Gastrocnemius medialis (tissue), 4 donors: ENCODE data around the gene PSAPL1. TPM values are rescaled to one million over a fixed set of nuclear protein-coding genes. Genes with fewer than 3 reads are reported as not detected.

Experiments
- ATAC-seq, 2 donors: fragments of 150-250 bp; one replicate each; pipeline ENCODE4 v1.9.1; 2016
- DNase-seq, 2 donors: peaks; one replicate each; pipeline ENCODE4 v3.0.0-alpha.2; 2019
- H3K27ac ChIP-seq, 4 donors: fragments of 200-600 bp; sonication (generic); 1 replicate in 1 of 4; 2 replicates in 3 of 4; pipeline ENCODE4 v1.5.1; 2016 to 2018; ENCODE audit warnings: mild to moderate bottlenecking in 2 of 4, moderate library complexity in 1 of 4
- H3K27me3 ChIP-seq, 3 donors: fragments of 200-600 bp; sonication (generic) in 2 of 3; 1 replicate in 1 of 3; 2 replicates in 2 of 3; pipeline versions ENCODE4 v1.5.1 to v1.6.0; 2016 to 2019; ENCODE audit warnings: mild to moderate bottlenecking in 1 of 3, moderate library complexity in 1 of 3
- H3K36me3 ChIP-seq, 2 donors: fragments of 200-600 bp; sonication (generic) in 1 of 2; one replicate each; pipeline ENCODE4 v1.5.1; 2017 to 2018
- H3K4me1 ChIP-seq, 2 donors: fragments of 200-600 bp; sonication (generic) in 1 of 2; one replicate each; pipeline ENCODE4 v1.5.1; 2016 to 2017; ENCODE audit warnings: mild to moderate bottlenecking in 2 of 2
- H3K4me3 ChIP-seq, 4 donors: fragments of 200-600 bp; sonication (generic) in 3 of 4; 1 replicate in 1 of 4; 2 replicates in 3 of 4; pipeline ENCODE4 v1.5.1; 2016 to 2019; ENCODE audit warnings: mild to moderate bottlenecking in 2 of 4
- H3K9me3 ChIP-seq, 3 donors: fragments of 200-600 bp; sonication (generic) in 2 of 3; 1 replicate in 1 of 3; 2 replicates in 2 of 3; pipeline ENCODE4 v1.5.1; 2016 to 2019
- POLR2A ChIP-seq, 2 donors: fragments of 450-650 bp; IDR thresholded peaks; one replicate each; pipeline ENCODE4 v1.6.1; 2017; ENCODE audit warnings: antibody characterized with exemption in 2 of 2, mild to moderate bottlenecking in 2 of 2, moderate library complexity in 2 of 2
- in situ Hi-C, 4 donors: fragments of 200-750 bp; cut with MboI; loops; one replicate each; pipeline versions ENCODE4 v1.15.0 to v1.8.0; 2017; ENCODE audit warnings: low sequenced_read_pairs in 4 of 4
- intact Hi-C: fragments of 100-400 bp; cut with DNase I; formaldehyde crosslinking; loops from one replicate; pipeline ENCODE4 v1.15.1; 2023; ENCODE audit warnings: low total_unique reads
- total RNA-seq, 4 donors: library from RNA; depleted of rRNA; stranded (reverse); fragments of >200 nt; gene quantifications; one replicate each; pipeline versions ENCODE4 v1.1.0 to v1.2.3, GENCODE V29; 2016
- TF ChIP-seq, protein P1 (sequence below), 5 experiments: fragments of 450-650 bp in 3 of 5; fragments of 200-600 bp in 2 of 5; sonication (generic) in 2 of 5; IDR thresholded peaks in 4 of 5; conservative IDR thresholded peaks in 1 of 5; 1 replicate in 4 of 5; 2 replicates in 1 of 5; pipeline ENCODE4 v1.5.1; 2016 to 2019; ENCODE audit warnings: antibody characterized with exemption in 5 of 5, mild to moderate bottlenecking in 3 of 5, moderate library complexity in 3 of 5

The PSAPL1 gene
- total RNA-seq, 4 donors from 2014 or later, result not detected

DNA sequence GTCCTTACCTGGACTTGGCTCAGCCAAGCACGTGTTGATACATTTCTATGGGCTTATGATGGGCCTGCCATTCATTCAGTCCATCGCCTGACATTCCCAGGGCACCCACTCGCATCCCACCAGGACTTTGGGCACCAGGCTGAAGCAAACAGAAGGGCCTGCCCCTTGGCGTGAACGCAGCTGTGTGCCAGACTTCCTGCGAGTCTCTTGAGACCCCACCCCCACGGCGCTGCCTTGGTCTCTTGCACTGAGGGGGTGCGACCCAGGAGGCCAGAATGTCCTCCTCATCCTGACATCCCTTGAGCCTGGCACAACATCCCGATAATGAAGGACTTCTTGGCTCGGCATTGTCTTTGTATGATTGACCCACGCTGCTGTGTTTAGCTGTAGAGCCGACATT is 1.5 kb upstream of the PSAPL1 start:
- DNase-seq, result no peak
- intact Hi-C loops (no loop called here), in situ Hi-C loops (no loop called here)
- H3K4me1 ChIP-seq, result no peaks in the 10 kb centered on the region
- H3K27me3 ChIP-seq, result no peaks in the 10 kb centered on the region
- H3K4me3 ChIP-seq, result no peak overlapping the region
- H3K36me3 ChIP-seq, result no peaks in the 10 kb centered on the region
- no peak for TF ChIP-seq POLR2A (IDR thresholded peaks at IDR 0.05)
- TF ChIP-seq, protein P1, sequence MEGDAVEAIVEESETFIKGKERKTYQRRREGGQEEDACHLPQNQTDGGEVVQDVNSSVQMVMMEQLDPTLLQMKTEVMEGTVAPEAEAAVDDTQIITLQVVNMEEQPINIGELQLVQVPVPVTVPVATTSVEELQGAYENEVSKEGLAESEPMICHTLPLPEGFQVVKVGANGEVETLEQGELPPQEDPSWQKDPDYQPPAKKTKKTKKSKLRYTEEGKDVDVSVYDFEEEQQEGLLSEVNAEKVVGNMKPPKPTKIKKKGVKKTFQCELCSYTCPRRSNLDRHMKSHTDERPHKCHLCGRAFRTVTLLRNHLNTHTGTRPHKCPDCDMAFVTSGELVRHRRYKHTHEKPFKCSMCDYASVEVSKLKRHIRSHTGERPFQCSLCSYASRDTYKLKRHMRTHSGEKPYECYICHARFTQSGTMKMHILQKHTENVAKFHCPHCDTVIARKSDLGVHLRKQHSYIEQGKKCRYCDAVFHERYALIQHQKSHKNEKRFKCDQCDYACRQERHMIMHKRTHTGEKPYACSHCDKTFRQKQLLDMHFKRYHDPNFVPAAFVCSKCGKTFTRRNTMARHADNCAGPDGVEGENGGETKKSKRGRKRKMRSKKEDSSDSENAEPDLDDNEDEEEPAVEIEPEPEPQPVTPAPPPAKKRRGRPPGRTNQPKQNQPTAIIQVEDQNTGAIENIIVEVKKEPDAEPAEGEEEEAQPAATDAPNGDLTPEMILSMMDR (IDR thresholded peaks at IDR 0.05 in 4 of 5, conservative IDR thresholded peaks at IDR 0.05 in 1 of 5), result no peak
- no peak overlapping the region for H3K27ac ChIP-seq
- no peaks in the 10 kb centered on the region for H3K9me3 ChIP-seq
- ATAC-seq, result no peak

DNA sequence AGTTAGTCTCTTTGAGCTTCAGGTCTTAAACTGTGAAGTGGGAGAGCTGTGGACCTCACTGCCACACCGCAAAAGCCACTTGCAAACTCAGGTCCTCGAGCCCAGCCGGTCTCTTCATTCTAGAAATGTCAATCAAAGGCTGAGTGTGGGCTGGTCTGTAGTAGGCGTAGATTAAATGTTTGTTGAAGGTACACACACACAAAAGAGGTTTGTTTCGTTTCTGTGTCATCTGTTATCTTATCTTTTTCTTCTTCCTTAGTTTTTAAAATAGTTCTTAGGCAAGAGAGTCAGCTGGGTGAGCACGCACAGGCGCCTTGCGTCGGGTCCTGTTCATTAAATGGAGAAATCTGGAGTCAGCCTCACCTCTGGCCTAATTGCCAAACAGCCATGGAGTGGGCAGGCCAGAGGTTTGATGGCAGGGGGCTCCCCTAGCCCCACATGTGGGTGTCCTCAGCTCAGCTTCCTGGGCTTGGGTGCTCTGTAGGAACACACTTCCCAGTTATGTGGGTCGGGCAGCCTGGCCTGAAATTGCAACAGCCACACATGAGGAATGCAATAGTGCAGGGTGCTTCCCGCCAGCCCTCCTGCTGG is 836 bp upstream of the PSAPL1 start:
- intact Hi-C loops, result no loop called here
- in situ Hi-C loops, result no loop called here
- Histone ChIP-seq H3K4me1 (no peaks in the 10 kb centered on the region), H3K27ac (no peak overlapping the region), H3K4me3 (no peak overlapping the region), H3K27me3 (no peaks in the 10 kb centered on the region), H3K36me3 (no peaks in the 10 kb centered on the region), H3K9me3 (no peaks in the 10 kb centered on the region)
- DNase-seq, result no peak
- ATAC-seq, result no peak
- TF ChIP-seq, protein P1 (IDR thresholded peaks at IDR 0.05 in 4 of 5, conservative IDR thresholded peaks at IDR 0.05 in 1 of 5), result no peak
- TF ChIP-seq POLR2A (IDR thresholded peaks at IDR 0.05), result no peak

DNA sequence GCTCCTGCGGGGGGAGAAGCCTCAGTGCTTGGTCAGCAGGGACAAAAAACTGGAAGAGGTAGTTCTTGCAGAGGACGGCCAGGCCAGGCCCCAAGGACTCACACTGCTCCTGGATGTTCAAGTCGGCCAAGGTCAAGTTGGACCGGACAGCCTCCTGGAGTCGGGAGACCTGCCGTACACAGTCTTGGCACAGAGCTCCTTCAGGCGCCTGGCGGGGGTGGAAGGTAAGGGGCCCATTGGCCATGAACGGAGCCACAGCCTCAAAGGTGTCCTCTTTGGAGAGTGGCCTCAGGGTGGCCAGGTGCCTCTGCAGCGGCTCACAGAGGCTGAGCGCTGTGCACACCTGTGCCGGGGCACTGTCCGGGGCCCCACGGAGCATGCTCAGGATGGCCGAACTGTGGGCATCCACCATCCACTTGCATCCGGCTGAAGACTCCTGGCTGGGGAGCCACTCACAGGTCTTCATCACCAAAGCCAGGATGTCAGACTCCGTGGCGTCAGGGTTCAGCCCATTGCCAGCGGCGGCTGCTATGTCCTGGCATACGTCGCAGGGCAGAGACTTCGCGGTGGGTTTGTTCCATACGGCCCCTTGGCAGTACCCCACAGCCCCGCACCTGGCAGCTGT is 477 bp downstream of the PSAPL1 start:
- Histone ChIP-seq H3K36me3 (no peaks in the 10 kb centered on the region), H3K9me3 (no peaks in the 10 kb centered on the region), H3K27ac (no peak overlapping the region), H3K4me3 (no peak overlapping the region), H3K4me1 (no peaks in the 10 kb centered on the region), H3K27me3 (no peaks in the 10 kb centered on the region)
- intact Hi-C loops, result no loop called here
- TF ChIP-seq POLR2A (IDR thresholded peaks at IDR 0.05), result no peak
- TF ChIP-seq, protein P1 (IDR thresholded peaks at IDR 0.05 in 4 of 5, conservative IDR thresholded peaks at IDR 0.05 in 1 of 5), result no peak
- in situ Hi-C loops, result no loop called here
- DNase-seq, result no peak
- ATAC-seq, result no peak

DNA sequence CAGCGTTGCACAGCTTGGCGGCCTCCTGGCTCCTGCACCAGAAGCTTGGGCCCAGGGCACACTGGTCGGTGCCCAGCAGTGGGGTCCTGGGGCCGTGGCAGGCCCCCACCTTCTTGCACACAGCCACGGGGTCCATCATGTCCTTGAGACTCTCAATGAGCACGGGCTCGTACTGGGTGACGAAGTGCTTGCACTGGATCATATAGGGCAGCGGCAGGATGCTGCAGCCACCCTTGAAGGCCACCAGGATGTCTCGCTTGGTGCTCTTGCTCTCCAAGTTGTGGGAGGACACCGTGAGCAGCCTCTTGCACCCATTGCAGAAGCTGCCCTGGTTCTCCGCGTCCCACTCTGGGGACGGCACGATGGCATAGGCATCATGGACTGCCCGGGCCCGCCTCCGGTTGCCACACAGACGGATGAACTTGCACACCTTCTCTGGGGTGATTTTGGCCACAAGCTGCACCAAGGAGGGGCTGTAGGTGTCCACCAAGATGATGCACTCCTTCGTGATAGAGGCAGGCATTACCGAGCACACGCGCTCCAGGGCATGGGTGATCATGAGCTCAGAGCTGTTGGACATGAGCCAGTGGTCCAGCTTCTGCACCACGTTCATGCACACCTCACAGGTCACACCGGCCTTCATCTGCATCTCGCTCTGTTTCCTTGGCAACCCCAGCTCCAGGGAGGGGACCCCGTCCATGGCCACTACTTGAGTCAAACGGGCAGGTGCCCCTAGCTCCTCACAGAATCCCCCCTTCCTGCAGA is 1.2 kb downstream of the PSAPL1 start:
- intact Hi-C loops (no loop called here), in situ Hi-C loops (no loop called here)
- Histone ChIP-seq H3K4me3 (no peak overlapping the region), H3K4me1 (no peaks in the 10 kb centered on the region), H3K36me3 (no peaks in the 10 kb centered on the region), H3K27ac (no peak overlapping the region), H3K27me3 (no peaks in the 10 kb centered on the region), H3K9me3 (no peaks in the 10 kb centered on the region)
- no peak for ATAC-seq
- TF ChIP-seq, protein P1 (IDR thresholded peaks at IDR 0.05 in 4 of 5, conservative IDR thresholded peaks at IDR 0.05 in 1 of 5), result no peak
- TF ChIP-seq POLR2A (IDR thresholded peaks at IDR 0.05), result no peak
- no peak for DNase-seq
